Large intestine (tissue), 3 donors: Measurements from ENCODE around the gene USP24. TPM values are rescaled to one million over a fixed set of nuclear protein-coding genes. Genes with fewer than 3 reads are reported as not detected.

Experiments used
- DNase-seq, 2 donors: peaks; one replicate each; pipeline versions ENCODE4 v3.0.0 to v3.0.0-alpha.2; 2013
- H3K27ac ChIP-seq: one replicate; pipeline ENCODE4 v1.5.1; 2013; ENCODE audit warnings: low read length
- H3K27me3 ChIP-seq: 2 replicates; pipeline ENCODE4 v1.6.1; 2013; ENCODE audit warnings: low read length; ENCODE audit not compliant: control insufficient read depth, insufficient read depth
- H3K36me3 ChIP-seq: 2 replicates; pipeline ENCODE4 v1.6.1; 2013; ENCODE audit warnings: low read length; ENCODE audit not compliant: control insufficient read depth, insufficient read depth
- H3K4me1 ChIP-seq: one replicate; pipeline ENCODE4 v1.6.1; 2013; ENCODE audit warnings: low read length; ENCODE audit not compliant: control insufficient read depth, insufficient read depth
- H3K4me3 ChIP-seq: one replicate; pipeline ENCODE4 v1.5.1; 2013; ENCODE audit warnings: low read length
- H3K9me3 ChIP-seq: one replicate; pipeline ENCODE4 v1.6.1; 2013; ENCODE audit warnings: mild to moderate bottlenecking, low read depth, low read length, moderate library complexity; ENCODE audit not compliant: control insufficient read depth
- WGBS: methylation state at CpG from one replicate; pipeline ENCODE4 v1.1.5; 2013; ENCODE audit warnings: low lambda C conversion rate; ENCODE audit not compliant: insufficient coverage; 5-methylcytosine and 5-hydroxymethylcytosine counted together
- polyA plus RNA-seq: library from polyadenylated mRNA; unstranded; fragments of 120-200 nt; gene quantifications from one replicate; pipeline ENCODE4 v1.2.1, GENCODE V29; 2013

USP24 gene
- polyA plus RNA-seq, 1 donor: 37.6 TPM

- peaks cover 3% of the 10 kb centered on the region for H3K9me3 ChIP-seq
- H3K27ac ChIP-seq: no peak overlapping the region
- no CpG with 5 or more reads among the region's 9 CpGs for WGBS
- no peaks in the 10 kb centered on the region for H3K27me3 ChIP-seq
- H3K36me3 ChIP-seq: no peaks in the 10 kb centered on the region
- no peaks in the 10 kb centered on the region for H3K4me1 ChIP-seq
- no peak for DNase-seq
- no peak overlapping the region for H3K4me3 ChIP-seq
Measured at GRCh38 chr1:55049271-55049913, 165.8 kb downstream of the USP24 start.

GRCh38 chr1:55048453-55049270, 166.5 kb downstream of the USP24 start:
- H3K4me3 ChIP-seq: no peak overlapping the region
- WGBS: 93% methylated on average over 3 of the region's 11 CpGs
- no peaks in the 10 kb centered on the region for H3K27me3 ChIP-seq
- no peak overlapping the region for H3K27ac ChIP-seq
- H3K9me3 ChIP-seq: peaks cover 3% of the 10 kb centered on the region
- no peak for DNase-seq
- H3K4me1 ChIP-seq: no peaks in the 10 kb centered on the region
- H3K36me3 ChIP-seq: no peaks in the 10 kb centered on the region

GRCh38 chr1:55047611-55048010, 167.6 kb downstream of the USP24 start:
- WGBS: no CpG with 5 or more reads among the region's 3 CpGs
- DNase-seq: no peak
- Histone ChIP-seq H3K27me3 (no peaks in the 10 kb centered on the region), H3K27ac (no peak overlapping the region), H3K9me3 (peaks cover 3% of the 10 kb centered on the region), H3K36me3 (no peaks in the 10 kb centered on the region), H3K4me1 (no peaks in the 10 kb centered on the region), H3K4me3 (no peak overlapping the region)

GRCh38 chr1:55046871-55047270, 168.3 kb downstream of the USP24 start:
- H3K4me3 ChIP-seq: no peak overlapping the region
- H3K9me3 ChIP-seq: no peaks in the 10 kb centered on the region
- no peak overlapping the region for H3K27ac ChIP-seq
- no peaks in the 10 kb centered on the region for H3K27me3 ChIP-seq
- no peaks in the 10 kb centered on the region for H3K36me3 ChIP-seq
- no CpG with 5 or more reads among the region's 4 CpGs for WGBS
- H3K4me1 ChIP-seq: no peaks in the 10 kb centered on the region
- DNase-seq: no peak

GRCh38 chr1:55045430-55045829, 169.7 kb downstream of the USP24 start:
- Histone ChIP-seq H3K4me3 (no peak overlapping the region), H3K27me3 (peaks cover 13% of the 10 kb centered on the region), H3K4me1 (peaks cover 7% of the 10 kb centered on the region), H3K9me3 (peaks cover 3% of the 10 kb centered on the region), H3K27ac (no peak overlapping the region), H3K36me3 (no peaks in the 10 kb centered on the region)
- no CpG with 5 or more reads among the region's 10 CpGs for WGBS
- no peak for DNase-seq

- Histone ChIP-seq H3K4me3 (no peak overlapping the region), H3K27me3 (peaks cover 20% of the 10 kb centered on the region), H3K27ac (no peak overlapping the region), H3K36me3 (no peaks in the 10 kb centered on the region), H3K4me1 (peaks cover 13% of the 10 kb centered on the region), H3K9me3 (peaks cover 4% of the 10 kb centered on the region)
- WGBS: no CpG with 5 or more reads among the region's 15 CpGs
- DNase-seq: peak in 1 of 2 donors; percentile 43
Measured at GRCh38 chr1:55044617-55045397, 170.4 kb downstream of the USP24 start.

- Histone ChIP-seq H3K27ac (no peak overlapping the region), H3K4me1 (peaks cover 22% of the 10 kb centered on the region), H3K4me3 (no peak overlapping the region), H3K27me3 (peaks cover 30% of the 10 kb centered on the region), H3K9me3 (peaks cover 8% of the 10 kb centered on the region), H3K36me3 (no peaks in the 10 kb centered on the region)
- no CpG with 5 or more reads among the region's 9 CpGs for WGBS
- DNase-seq: no peak
Measured at GRCh38 chr1:55043726-55044125, 171.4 kb downstream of the USP24 start.

- Histone ChIP-seq H3K27ac (no peak overlapping the region), H3K36me3 (no peaks in the 10 kb centered on the region), H3K4me1 (peaks cover 22% of the 10 kb centered on the region), H3K27me3 (peaks cover 37% of the 10 kb centered on the region), H3K9me3 (peaks cover 8% of the 10 kb centered on the region), H3K4me3 (no peak overlapping the region)
- WGBS: no CpG with 5 or more reads among the region's 2 CpGs
- no peak for DNase-seq
Measured at GRCh38 chr1:55043011-55043410, 172.2 kb downstream of the USP24 start.

- Histone ChIP-seq H3K9me3 (peaks cover 8% of the 10 kb centered on the region), H3K27me3 (peaks cover 43% of the 10 kb centered on the region), H3K4me1 (peaks cover 22% of the 10 kb centered on the region), H3K36me3 (no peaks in the 10 kb centered on the region), H3K27ac (no peak overlapping the region), H3K4me3 (no peak overlapping the region)
- WGBS: no CpG with 5 or more reads among the region's 3 CpGs
- no peak for DNase-seq
Measured at GRCh38 chr1:55041613-55042012, 173.6 kb downstream of the USP24 start.

GRCh38 chr1:55040933-55041494, 174.2 kb downstream of the USP24 start:
- WGBS: 80% methylated on average over 1 of the region's 5 CpGs
- peaks cover 43% of the 10 kb centered on the region for H3K27me3 ChIP-seq
- no peak for DNase-seq
- H3K9me3 ChIP-seq: peaks cover 8% of the 10 kb centered on the region
- H3K4me3 ChIP-seq: peak overlapping the region; percentile 8
- H3K36me3 ChIP-seq: no peaks in the 10 kb centered on the region
- H3K4me1 ChIP-seq: peaks cover 22% of the 10 kb centered on the region
- H3K27ac ChIP-seq: no peak overlapping the region
